Breast epithelium (tissue), 3 donors: ENCODE results near the gene ACVRL1.

Experiments used
- CTCF ChIP-seq, 3 donors: fragments of 450-650 bp; IDR thresholded peaks; one replicate each; pipeline ENCODE4 v1.5.1; 2016 to 2017; ENCODE audit warnings: antibody characterized with exemption in 3 of 3, mild to moderate bottlenecking in 3 of 3, moderate library complexity in 3 of 3
- POLR2A ChIP-seq: fragments of 450-650 bp; IDR thresholded peaks from one replicate; pipeline ENCODE4 v1.6.1; 2016; ENCODE audit warnings: antibody characterized with exemption, mild to moderate bottlenecking, moderate library complexity
- POLR2AphosphoS5 ChIP-seq, 3 donors: sonication (generic); formaldehyde crosslinking; IDR thresholded peaks; one replicate each; pipeline ENCODE4 v1.6.1; 2017; ENCODE audit warnings: antibody characterized with exemption in 3 of 3

GRCh38 chr12:51934080-51934479 lies 26.8 kb downstream of the ACVRL1 start:
- TF ChIP-seq POLR2A (no peak), POLR2AphosphoS5 (IDR thresholded peaks at IDR 0.05) (no peak), CTCF (IDR thresholded peaks at IDR 0.05) (no peak)
